A673 (cell line): ENCODE measurements around the gene LMCD1. TPM values are rescaled to one million over a fixed set of nuclear protein-coding genes. Genes with fewer than 3 reads are reported as not detected.

ENCODE experiments used
- BruUV-seq: library from RNA; stranded (reverse); fragments of 400-500 nt; replicated peaks from 2 replicates; lab custom pipeline; 2021; lab: Mats Ljungman, UMichigan
- CTCF ChIA-PET: fragments of 300-600 bp; sonication (Branson Sonifier 250); formaldehyde crosslinking; loops from one replicate; lab custom pipeline; 2022; ENCODE audit warnings: antibody characterized with exemption; lab: Charles Lee
- POLR2A ChIA-PET: fragments of 300-600 bp; sonication (Branson Sonifier 250); formaldehyde crosslinking; loops from one replicate; lab custom pipeline; 2022; ENCODE audit warnings: antibody characterized with exemption; ENCODE audit not compliant: low non-redundant PET; lab: Charles Lee
- DNase-seq: peaks from one replicate; pipeline ENCODE4 v3.0.0-alpha.2; 2015; ENCODE audit warnings: low spot score
- H3K27ac ChIP-seq: fragments of 200-600 bp; sonication (generic); 2 replicates; pipeline ENCODE4 v1.5.1; 2016; ENCODE audit warnings: mixed run types, low read depth, mild to moderate bottlenecking, mixed read lengths, antibody characterized with exemption, low read length; ENCODE audit not compliant: poor library complexity, severe bottlenecking
- H3K27me3 ChIP-seq: fragments of 200-600 bp; sonication (generic); replicated peaks from 2 replicates; pipeline ENCODE4 v1.6.1; 2017; ENCODE audit warnings: mixed run types, low read depth, mild to moderate bottlenecking, mixed read lengths, antibody characterized with exemption, low read length; ENCODE audit not compliant: insufficient read depth, poor library complexity
- H3K36me3 ChIP-seq: fragments of 200-600 bp; sonication (generic); 2 replicates; pipeline ENCODE4 v1.6.1; 2016; ENCODE audit warnings: mixed run types, mild to moderate bottlenecking, mixed read lengths, antibody characterized with exemption, low read length; ENCODE audit not compliant: insufficient read depth, poor library complexity, severe bottlenecking
- H3K4me1 ChIP-seq: fragments of 200-600 bp; sonication (generic); 2 replicates; pipeline ENCODE4 v1.6.1; 2017; ENCODE audit warnings: mixed run types, mild to moderate bottlenecking, mixed read lengths, antibody characterized with exemption, low read length; ENCODE audit not compliant: insufficient read depth, poor library complexity, severe bottlenecking
- H3K4me3 ChIP-seq: fragments of 200-600 bp; sonication (generic); 2 replicates; pipeline ENCODE4 v1.5.1; 2016; ENCODE audit warnings: low read depth, mixed run types, mild to moderate bottlenecking, mixed read lengths, low read length; ENCODE audit not compliant: poor library complexity, severe bottlenecking
- H3K9me3 ChIP-seq: fragments of 200-600 bp; sonication (generic); 2 replicates; pipeline ENCODE4 v1.6.1; 2016; ENCODE audit warnings: mixed run types, low read depth, mild to moderate bottlenecking, mixed read lengths, antibody characterized with exemption, low read length; ENCODE audit not compliant: poor library complexity, severe bottlenecking
- EZH2 ChIP-seq: fragments of 200-600 bp; sonication (generic); IDR thresholded peaks from 2 replicates; pipeline ENCODE4 v1.6.1; 2017; ENCODE audit warnings: borderline replicate concordance, low read depth, mild to moderate bottlenecking, mixed read lengths, antibody characterized with exemption, low read length; ENCODE audit not compliant: poor library complexity, severe bottlenecking
- intact Hi-C: fragments of 100-400 bp; cut with micrococcal nuclease; formaldehyde crosslinking; loops from one replicate; pipeline ENCODE4 v1.10.0; 2022; ENCODE audit not compliant: unreplicated experiment
- total RNA-seq: library from RNA; stranded (reverse); gene quantifications from 2 replicates; pipeline ENCODE4 v1.2.3, GENCODE V29; 2021
- TF ChIP-seq, protein P1 (sequence below): fragments of 300-800, 200-600 bp; sonication (generic); conservative IDR thresholded peaks from 2 replicates; pipeline ENCODE4 v1.5.1; 2017; ENCODE audit warnings: low read depth, mild to moderate bottlenecking, antibody characterized with exemption, low read length, moderate library complexity, mixed read lengths

Gene LMCD1
- total RNA-seq, 1 experiment from 2014 or later = 4.3 TPM

GRCh38 chr3:8530581-8530980 is 29.0 kb downstream of the LMCD1 start:
- ChIA-PET POLR2A (no interaction called here), CTCF (no interaction called here)
- H3K27ac ChIP-seq = no peak overlapping the region
- no peak overlapping the region for H3K4me3 ChIP-seq
- intact Hi-C loops = no loop called here
- H3K27me3 ChIP-seq = peaks cover 7% of the 10 kb centered on the region
- no peaks in the 10 kb centered on the region for H3K4me1 ChIP-seq
- no peaks in the 10 kb centered on the region for H3K36me3 ChIP-seq
- no peaks in the 10 kb centered on the region for H3K9me3 ChIP-seq
- DNase-seq = no peak
- no peak for TF ChIP-seq EZH2
- TF ChIP-seq, protein P1, sequence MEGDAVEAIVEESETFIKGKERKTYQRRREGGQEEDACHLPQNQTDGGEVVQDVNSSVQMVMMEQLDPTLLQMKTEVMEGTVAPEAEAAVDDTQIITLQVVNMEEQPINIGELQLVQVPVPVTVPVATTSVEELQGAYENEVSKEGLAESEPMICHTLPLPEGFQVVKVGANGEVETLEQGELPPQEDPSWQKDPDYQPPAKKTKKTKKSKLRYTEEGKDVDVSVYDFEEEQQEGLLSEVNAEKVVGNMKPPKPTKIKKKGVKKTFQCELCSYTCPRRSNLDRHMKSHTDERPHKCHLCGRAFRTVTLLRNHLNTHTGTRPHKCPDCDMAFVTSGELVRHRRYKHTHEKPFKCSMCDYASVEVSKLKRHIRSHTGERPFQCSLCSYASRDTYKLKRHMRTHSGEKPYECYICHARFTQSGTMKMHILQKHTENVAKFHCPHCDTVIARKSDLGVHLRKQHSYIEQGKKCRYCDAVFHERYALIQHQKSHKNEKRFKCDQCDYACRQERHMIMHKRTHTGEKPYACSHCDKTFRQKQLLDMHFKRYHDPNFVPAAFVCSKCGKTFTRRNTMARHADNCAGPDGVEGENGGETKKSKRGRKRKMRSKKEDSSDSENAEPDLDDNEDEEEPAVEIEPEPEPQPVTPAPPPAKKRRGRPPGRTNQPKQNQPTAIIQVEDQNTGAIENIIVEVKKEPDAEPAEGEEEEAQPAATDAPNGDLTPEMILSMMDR = no peak
- no TSS peak for BruUV-seq

DNA sequence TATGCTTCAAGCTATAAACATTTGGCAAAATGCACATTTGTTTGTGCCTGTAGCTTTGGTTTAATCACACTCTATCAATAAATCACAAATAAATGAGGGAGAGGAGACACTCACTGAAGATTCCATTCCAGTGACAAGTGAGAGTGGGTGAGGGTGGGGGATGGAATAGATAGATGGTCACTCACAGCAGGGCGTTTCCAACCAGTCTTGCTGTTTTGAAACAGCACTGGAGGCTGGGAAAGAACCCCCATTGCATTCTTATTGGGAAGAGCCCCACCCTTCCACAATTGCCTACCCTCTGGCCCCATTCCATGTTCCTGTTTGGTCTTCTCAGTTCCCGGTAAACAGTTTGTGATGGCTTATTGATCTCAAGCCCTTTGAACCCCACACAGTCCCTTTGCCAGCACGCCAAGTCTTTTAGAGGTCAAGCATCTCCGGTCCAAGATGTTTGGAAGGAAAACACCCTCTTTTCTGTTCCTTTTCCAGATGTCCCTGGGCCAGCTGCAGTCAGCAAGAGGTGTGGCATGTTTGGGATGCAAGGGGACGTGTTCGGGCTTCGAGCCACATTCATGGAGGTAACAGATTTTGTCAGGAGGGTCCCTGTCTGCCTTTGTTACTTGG is 30.7 kb downstream of the LMCD1 start:
- no peaks in the 10 kb centered on the region for H3K36me3 ChIP-seq
- ChIA-PET POLR2A (no interaction called here), CTCF (no interaction called here)
- H3K27ac ChIP-seq = no peak overlapping the region
- H3K4me1 ChIP-seq = no peaks in the 10 kb centered on the region
- no peak for DNase-seq
- no TSS peak for BruUV-seq
- peaks cover 7% of the 10 kb centered on the region for H3K27me3 ChIP-seq
- no peak overlapping the region for H3K4me3 ChIP-seq
- TF ChIP-seq, protein P1 = no peak
- TF ChIP-seq EZH2 = no peak
- H3K9me3 ChIP-seq = no peaks in the 10 kb centered on the region
- intact Hi-C loops = no loop called here

DNA sequence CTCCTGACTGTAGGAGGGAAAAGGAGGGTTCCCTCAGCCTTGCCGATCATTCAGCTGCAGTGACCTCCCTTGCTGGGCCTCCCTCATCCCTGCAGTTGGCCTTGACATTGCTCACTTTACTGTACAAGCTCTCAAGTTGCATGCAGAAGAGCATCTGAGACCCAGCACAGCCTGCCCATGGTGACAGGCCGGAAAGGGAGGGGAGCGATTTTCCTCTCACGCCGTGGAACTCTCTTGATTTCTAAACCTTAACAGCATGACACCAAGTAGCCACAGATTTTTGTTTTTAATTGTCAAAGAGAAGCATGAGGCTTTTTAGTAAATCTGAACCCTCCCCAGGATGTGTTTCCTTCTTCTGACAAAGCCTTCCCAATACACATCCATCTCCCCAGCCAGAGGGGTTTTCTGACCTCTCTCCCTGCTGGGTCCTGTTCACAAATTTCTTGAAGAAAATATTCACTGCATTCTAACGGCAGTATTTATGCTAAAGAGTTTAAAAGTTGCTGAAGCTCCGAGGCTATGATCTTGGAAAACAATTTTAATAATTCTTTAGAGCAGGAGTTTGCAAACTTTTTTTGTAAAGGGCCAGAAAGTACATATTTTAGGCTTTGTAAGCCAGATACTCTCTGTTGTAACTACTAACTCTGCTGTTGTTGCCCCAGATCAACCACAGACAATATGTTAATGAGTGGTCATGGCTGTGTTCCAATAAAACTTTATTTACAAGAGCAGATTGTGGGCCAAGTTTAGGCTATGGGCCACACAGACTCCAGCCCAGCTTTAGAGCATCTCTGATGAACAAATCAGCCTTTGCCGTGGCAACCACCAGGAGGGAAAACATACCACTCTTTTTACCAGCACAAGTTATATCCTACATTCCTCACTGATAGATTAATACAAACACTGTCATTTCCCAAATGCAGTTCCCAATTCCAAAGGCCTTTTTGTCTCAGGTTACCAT is 34.8 kb downstream of the LMCD1 start:
- H3K36me3 ChIP-seq = no peaks in the 10 kb centered on the region
- POLR2A ChIA-PET = no interaction called here

More for the DNA sequence above, 34.8 kb downstream of the LMCD1 start:
- no peak overlapping the region for H3K4me3 ChIP-seq
- H3K9me3 ChIP-seq = no peaks in the 10 kb centered on the region
- CTCF ChIA-PET = no interaction called here
- no TSS peak for BruUV-seq
- no peak overlapping the region for H3K27ac ChIP-seq
- DNase-seq = no peak
- intact Hi-C loops = no loop called here
- H3K4me1 ChIP-seq = no peaks in the 10 kb centered on the region
- peaks cover 7% of the 10 kb centered on the region for H3K27me3 ChIP-seq
- TF ChIP-seq EZH2 = no peak
- TF ChIP-seq, protein P1 = no peak
